ENCODE results near the gene RAB3IL1. TPM values are rescaled to one million over a fixed set of nuclear protein-coding genes. Genes with fewer than 3 reads are reported as not detected.

RAB3IL1 gene
- total and polyA plus RNA-seq, 2 of the 13 experiments (the other 11 are each of a cell fraction or from before 2014, with no cell fraction given), result 1.2 to 2.0 TPM

DNA sequence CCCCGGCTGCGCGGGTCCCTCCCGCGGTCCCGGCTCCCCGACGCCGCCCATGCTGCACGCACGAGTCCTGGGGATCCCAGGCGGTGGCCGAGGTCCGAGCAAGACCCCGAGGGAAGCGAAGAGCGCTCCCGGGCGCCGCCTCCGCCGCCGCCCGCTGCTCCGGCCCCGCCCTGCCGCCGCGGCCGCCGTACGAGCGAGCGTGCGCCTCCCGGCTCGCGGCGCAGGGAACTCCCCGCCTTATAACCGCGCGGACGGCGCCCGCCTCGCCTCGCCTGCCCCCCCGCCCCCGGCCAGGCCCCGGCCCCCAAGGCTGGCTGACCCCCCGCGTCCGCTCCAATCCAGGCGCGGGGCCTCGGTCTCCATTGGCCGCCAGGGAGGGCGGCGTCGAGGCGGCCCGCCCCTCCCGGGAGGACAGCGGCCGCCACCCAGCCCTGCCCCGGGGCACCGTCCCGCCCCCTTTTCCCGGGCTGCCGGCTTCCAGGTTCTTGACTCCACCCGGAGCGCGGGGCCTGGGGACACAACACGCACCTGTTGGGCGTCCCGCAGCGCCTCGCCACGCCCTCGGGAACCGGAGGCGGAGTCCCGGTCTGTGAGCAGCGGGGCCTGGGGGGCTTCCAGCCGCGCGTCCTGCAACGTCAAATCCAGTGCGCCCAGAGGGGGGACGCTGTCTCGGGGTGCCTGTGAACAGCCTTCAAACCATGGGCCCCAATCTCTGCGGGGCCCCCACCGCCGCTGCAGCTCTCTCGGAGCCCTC, 25.9 kb downstream of the RAB3IL1 start, which contains the start of gene FADS3 (continued):
- TF ChIP-seq, protein P1, sequence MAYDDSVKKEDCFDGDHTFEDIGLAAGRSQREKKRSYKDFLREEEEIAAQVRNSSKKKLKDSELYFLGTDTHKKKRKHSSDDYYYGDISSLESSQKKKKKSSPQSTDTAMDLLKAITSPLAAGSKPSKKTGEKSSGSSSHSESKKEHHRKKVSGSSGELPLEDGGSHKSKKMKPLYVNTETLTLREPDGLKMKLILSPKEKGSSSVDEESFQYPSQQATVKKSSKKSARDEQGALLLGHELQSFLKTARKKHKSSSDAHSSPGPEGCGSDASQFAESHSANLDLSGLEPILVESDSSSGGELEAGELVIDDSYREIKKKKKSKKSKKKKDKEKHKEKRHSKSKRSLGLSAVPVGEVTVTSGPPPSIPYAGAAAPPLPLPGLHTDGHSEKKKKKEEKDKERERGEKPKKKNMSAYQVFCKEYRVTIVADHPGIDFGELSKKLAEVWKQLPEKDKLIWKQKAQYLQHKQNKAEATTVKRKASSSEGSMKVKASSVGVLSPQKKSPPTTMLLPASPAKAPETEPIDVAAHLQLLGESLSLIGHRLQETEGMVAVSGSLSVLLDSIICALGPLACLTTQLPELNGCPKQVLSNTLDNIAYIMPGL (CRISPR knock-in tag; IDR thresholded peaks at IDR 0.05; ENCODE audit: borderline replicate concordance in 1 of 2, low read depth in 1 of 2), result 0 out of 4 replicates have a peak, but pooled peaks of 1 of the 2 experiments have one; percentile 14
- TF ChIP-seq, protein P2, sequence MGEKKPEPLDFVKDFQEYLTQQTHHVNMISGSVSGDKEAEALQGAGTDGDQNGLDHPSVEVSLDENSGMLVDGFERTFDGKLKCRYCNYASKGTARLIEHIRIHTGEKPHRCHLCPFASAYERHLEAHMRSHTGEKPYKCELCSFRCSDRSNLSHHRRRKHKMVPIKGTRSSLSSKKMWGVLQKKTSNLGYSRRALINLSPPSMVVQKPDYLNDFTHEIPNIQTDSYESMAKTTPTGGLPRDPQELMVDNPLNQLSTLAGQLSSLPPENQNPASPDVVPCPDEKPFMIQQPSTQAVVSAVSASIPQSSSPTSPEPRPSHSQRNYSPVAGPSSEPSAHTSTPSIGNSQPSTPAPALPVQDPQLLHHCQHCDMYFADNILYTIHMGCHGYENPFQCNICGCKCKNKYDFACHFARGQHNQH (CRISPR knock-in tag; IDR thresholded peaks at IDR 0.05), result no peak
- TF ChIP-seq FOXO1 (CRISPR knock-in tag; IDR thresholded peaks at IDR 0.05) (no peak), IKZF4 (CRISPR knock-in tag; IDR thresholded peaks at IDR 0.05; ENCODE audit: borderline replicate concordance, low read depth, not compliant biosample characterization) (peak; percentile 3), SPEN (CRISPR knock-in tag; IDR thresholded peaks at IDR 0.05; ENCODE audit: low read depth) (0 out of 2 replicates have a peak, but pooled peaks have one; percentile 46), HNRNPK (IDR thresholded peaks at IDR 0.05; ENCODE audit: low read depth, low read length, poor library complexity, severe bottlenecking) (peak; percentile 40), HNF4G (IDR thresholded peaks at IDR 0.05; ENCODE audit: borderline replicate concordance, low read depth, low read length) (no peak), HNF4G (CRISPR knock-in tag; IDR thresholded peaks at IDR 0.05; ENCODE audit: borderline replicate concordance, low read depth) (0 out of 2 replicates have a peak, but pooled peaks have one; percentile 32), CHCHD3 (CRISPR knock-in tag; IDR thresholded peaks at IDR 0.05) (no peak), ZNF180 (CRISPR knock-in tag; IDR thresholded peaks at IDR 0.05; ENCODE audit: borderline replicate concordance, low read depth) (no peak), REL (CRISPR knock-in tag; conservative IDR thresholded peaks at IDR 0.05) (0 out of 2 replicates have a peak, but pooled peaks have one; percentile 56), ZNF598 (CRISPR knock-in tag; IDR thresholded peaks at IDR 0.05; ENCODE audit: borderline replicate concordance) (0 out of 2 replicates have a peak, but pooled peaks have one; percentile 18), YEATS2 (CRISPR knock-in tag; IDR thresholded peaks at IDR 0.05; ENCODE audit: borderline replicate concordance) (0 out of 2 replicates have a peak, but pooled peaks have one; percentile 15), MED1 (CRISPR knock-in tag; IDR thresholded peaks at IDR 0.05) (0 out of 2 replicates have a peak, but pooled peaks have one; percentile 7), RAD21 (CRISPR knock-in tag; IDR thresholded peaks at IDR 0.05) (peak; percentile 23; the same call in 1 of the 2 replicates), SP2 (CRISPR knock-in tag; IDR thresholded peaks at IDR 0.05) (peak; percentile 71), SUZ12 (IDR thresholded peaks at IDR 0.05; ENCODE audit: low read depth, low read length) (no peak)
- TF ChIP-seq, protein P3, sequence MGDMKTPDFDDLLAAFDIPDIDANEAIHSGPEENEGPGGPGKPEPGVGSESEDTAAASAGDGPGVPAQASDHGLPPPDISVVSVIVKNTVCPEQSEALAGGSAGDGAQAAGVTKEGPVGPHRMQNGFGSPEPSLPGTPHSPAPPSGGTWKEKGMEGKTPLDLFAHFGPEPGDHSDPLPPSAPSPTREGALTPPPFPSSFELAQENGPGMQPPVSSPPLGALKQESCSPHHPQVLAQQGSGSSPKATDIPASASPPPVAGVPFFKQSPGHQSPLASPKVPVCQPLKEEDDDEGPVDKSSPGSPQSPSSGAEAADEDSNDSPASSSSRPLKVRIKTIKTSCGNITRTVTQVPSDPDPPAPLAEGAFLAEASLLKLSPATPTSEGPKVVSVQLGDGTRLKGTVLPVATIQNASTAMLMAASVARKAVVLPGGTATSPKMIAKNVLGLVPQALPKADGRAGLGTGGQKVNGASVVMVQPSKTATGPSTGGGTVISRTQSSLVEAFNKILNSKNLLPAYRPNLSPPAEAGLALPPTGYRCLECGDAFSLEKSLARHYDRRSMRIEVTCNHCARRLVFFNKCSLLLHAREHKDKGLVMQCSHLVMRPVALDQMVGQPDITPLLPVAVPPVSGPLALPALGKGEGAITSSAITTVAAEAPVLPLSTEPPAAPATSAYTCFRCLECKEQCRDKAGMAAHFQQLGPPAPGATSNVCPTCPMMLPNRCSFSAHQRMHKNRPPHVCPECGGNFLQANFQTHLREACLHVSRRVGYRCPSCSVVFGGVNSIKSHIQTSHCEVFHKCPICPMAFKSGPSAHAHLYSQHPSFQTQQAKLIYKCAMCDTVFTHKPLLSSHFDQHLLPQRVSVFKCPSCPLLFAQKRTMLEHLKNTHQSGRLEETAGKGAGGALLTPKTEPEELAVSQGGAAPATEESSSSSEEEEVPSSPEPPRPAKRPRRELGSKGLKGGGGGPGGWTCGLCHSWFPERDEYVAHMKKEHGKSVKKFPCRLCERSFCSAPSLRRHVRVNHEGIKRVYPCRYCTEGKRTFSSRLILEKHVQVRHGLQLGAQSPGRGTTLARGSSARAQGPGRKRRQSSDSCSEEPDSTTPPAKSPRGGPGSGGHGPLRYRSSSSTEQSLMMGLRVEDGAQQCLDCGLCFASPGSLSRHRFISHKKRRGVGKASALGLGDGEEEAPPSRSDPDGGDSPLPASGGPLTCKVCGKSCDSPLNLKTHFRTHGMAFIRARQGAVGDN (CRISPR knock-in tag; IDR thresholded peaks at IDR 0.05), result peak; percentile 38
- TF ChIP-seq, protein P4, sequence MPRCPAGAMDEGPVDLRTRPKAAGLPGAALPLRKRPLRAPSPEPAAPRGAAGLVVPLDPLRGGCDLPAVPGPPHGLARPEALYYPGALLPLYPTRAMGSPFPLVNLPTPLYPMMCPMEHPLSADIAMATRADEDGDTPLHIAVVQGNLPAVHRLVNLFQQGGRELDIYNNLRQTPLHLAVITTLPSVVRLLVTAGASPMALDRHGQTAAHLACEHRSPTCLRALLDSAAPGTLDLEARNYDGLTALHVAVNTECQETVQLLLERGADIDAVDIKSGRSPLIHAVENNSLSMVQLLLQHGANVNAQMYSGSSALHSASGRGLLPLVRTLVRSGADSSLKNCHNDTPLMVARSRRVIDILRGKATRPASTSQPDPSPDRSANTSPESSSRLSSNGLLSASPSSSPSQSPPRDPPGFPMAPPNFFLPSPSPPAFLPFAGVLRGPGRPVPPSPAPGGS (CRISPR knock-in tag; IDR thresholded peaks at IDR 0.05), result no peak
